Smooth muscle cell (in vitro differentiated cells): Measurements from ENCODE around the gene ACTR3. TPM values are rescaled to one million over a fixed set of nuclear protein-coding genes. Genes with fewer than 3 reads are reported as not detected.

Experiments
- DNase-seq: peaks from one replicate; lab custom pipeline; 2025; ENCODE audit not compliant: unreplicated experiment; lab: John Stamatoyannopoulos, UW
- H2AFZ ChIP-seq: fragments of 200-600 bp; sonication (generic); 2 replicates; pipeline ENCODE4 v1.6.0; 2016; ENCODE audit warnings: antibody characterized with exemption, low read depth, mild to moderate bottlenecking
- H3F3A ChIP-seq: fragments of 200-600 bp; sonication (generic); 2 replicates; pipeline ENCODE4 v1.6.0; 2017; ENCODE audit warnings: antibody characterized with exemption, low read depth
- H3K27ac ChIP-seq: fragments of 200-600 bp; sonication (generic); 2 replicates; pipeline ENCODE4 v1.5.1; 2016; ENCODE audit warnings: low read depth, mild to moderate bottlenecking
- H3K27me3 ChIP-seq: fragments of 200-600 bp; sonication (generic); 2 replicates; pipeline ENCODE4 v1.6.1; 2016; ENCODE audit warnings: low read depth, mild to moderate bottlenecking
- H3K36me3 ChIP-seq: fragments of 200-600 bp; sonication (generic); 2 replicates; pipeline ENCODE4 v1.5.1; 2016; ENCODE audit warnings: low read depth
- H3K4me1 ChIP-seq: fragments of 200-600 bp; sonication (generic); 2 replicates; pipeline ENCODE4 v1.5.1; 2016; ENCODE audit warnings: low read depth
- H3K4me2 ChIP-seq: fragments of 200-600 bp; sonication (generic); 2 replicates; pipeline ENCODE4 v1.6.0; 2016; ENCODE audit warnings: mild to moderate bottlenecking
- H3K4me3 ChIP-seq: fragments of 200-600 bp; sonication (generic); 2 replicates; pipeline ENCODE4 v1.5.1; 2016; ENCODE audit warnings: mild to moderate bottlenecking
- H3K79me2 ChIP-seq: fragments of 200-600 bp; sonication (generic); 2 replicates; pipeline ENCODE4 v1.6.0; 2016; ENCODE audit warnings: low read depth, mild to moderate bottlenecking
- H3K9ac ChIP-seq: fragments of 200-600 bp; sonication (generic); 2 replicates; pipeline ENCODE4 v1.6.0; 2016; ENCODE audit warnings: low read depth
- H3K9me3 ChIP-seq: fragments of 200-600 bp; sonication (generic); replicated peaks from 2 replicates; pipeline ENCODE4 v1.5.1; 2016; ENCODE audit warnings: low read depth
- H4K20me1 ChIP-seq: fragments of 200-600 bp; sonication (generic); 2 replicates; pipeline ENCODE4 v1.6.0; 2016; ENCODE audit warnings: low read depth
- CTCF ChIP-seq: fragments of 200-600 bp; sonication (generic); IDR thresholded peaks from 2 replicates; pipeline ENCODE4 v1.5.1; 2017; ENCODE audit warnings: borderline replicate concordance, mild to moderate bottlenecking, antibody characterized with exemption; ENCODE audit not compliant: insufficient read depth, poor library complexity, severe bottlenecking
- WGBS: methylation state at CpG from one replicate; pipeline ENCODE4 v1.1.7; 2016; ENCODE audit warnings: low lambda C conversion rate; 5-methylcytosine and 5-hydroxymethylcytosine counted together
- polyA plus RNA-seq: library from polyadenylated mRNA; unstranded; fragments of >200 nt; fragmentation: Nextera tagmentation; extraction: Ambion mirVana; gene quantifications from 2 replicates; pipeline ENCODE4 v1.2.1, GENCODE V29; 2016
- total RNA-seq: library from RNA; depleted of rRNA; stranded (reverse); fragments of >200 nt; gene quantifications from 2 replicates; pipeline ENCODE4 v1.2.3, GENCODE V29; 2014

The ACTR3 gene
- total and polyA plus RNA-seq, 2 experiments from 2014 or later = 173 to 263 TPM

DNA sequence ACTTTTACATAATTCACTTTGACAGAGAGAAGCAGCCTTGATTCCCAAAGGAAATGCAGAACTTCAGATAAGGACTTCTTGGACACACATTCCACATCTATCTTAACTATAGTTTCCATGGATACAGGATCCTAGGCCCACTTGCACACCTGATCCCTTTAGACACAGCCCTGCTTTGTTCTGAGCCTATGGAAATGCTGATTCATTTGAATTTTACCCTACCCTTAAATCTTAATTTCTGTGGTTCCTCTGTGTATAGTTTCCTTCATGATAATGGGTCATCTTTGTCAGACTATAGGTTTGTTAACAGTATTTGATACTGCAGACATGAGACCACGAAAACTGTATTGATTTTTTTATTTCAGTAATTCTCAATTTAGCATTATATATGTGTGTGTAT, 77.4 kb downstream of the ACTR3 start:
- H3K27ac ChIP-seq = no peak overlapping the region
- H3K4me1 ChIP-seq = no peaks in the 10 kb centered on the region
- no peaks in the 10 kb centered on the region for H3F3A ChIP-seq
- no peak overlapping the region for H3K4me3 ChIP-seq
- H3K36me3 ChIP-seq = no peaks in the 10 kb centered on the region
- no peak overlapping the region for H3K4me2 ChIP-seq
- TF ChIP-seq CTCF = no peak
- no peaks in the 10 kb centered on the region for H3K9me3 ChIP-seq
- no peaks in the 10 kb centered on the region for H3K27me3 ChIP-seq
- H3K79me2 ChIP-seq = no peaks in the 10 kb centered on the region
- H3K9ac ChIP-seq = no peak overlapping the region
- DNase-seq = no peak
- no peak overlapping the region for H2AFZ ChIP-seq
- H4K20me1 ChIP-seq = peaks cover 21% of the 10 kb centered on the region
- WGBS = 100% methylated on average over 1 of the region's 1 CpG

- WGBS = 78% methylated on average over 3 of the region's 3 CpGs
- H2AFZ ChIP-seq = no peak overlapping the region
- no peak for DNase-seq
- TF ChIP-seq CTCF = no peak
- no peak overlapping the region for H3K9ac ChIP-seq
- H3K36me3 ChIP-seq = no peaks in the 10 kb centered on the region
- H3F3A ChIP-seq = peaks cover 7% of the 10 kb centered on the region
- H3K9me3 ChIP-seq = no peaks in the 10 kb centered on the region
- H3K79me2 ChIP-seq = no peaks in the 10 kb centered on the region
- H3K27ac ChIP-seq = no peak overlapping the region
- no peak overlapping the region for H3K4me3 ChIP-seq
- no peak overlapping the region for H3K4me2 ChIP-seq
- H3K27me3 ChIP-seq = no peaks in the 10 kb centered on the region
- no peaks in the 10 kb centered on the region for H3K4me1 ChIP-seq
- no peaks in the 10 kb centered on the region for H4K20me1 ChIP-seq
Measured at GRCh38 chr2:113972766-113973165, 82.9 kb downstream of the ACTR3 start.

DNA sequence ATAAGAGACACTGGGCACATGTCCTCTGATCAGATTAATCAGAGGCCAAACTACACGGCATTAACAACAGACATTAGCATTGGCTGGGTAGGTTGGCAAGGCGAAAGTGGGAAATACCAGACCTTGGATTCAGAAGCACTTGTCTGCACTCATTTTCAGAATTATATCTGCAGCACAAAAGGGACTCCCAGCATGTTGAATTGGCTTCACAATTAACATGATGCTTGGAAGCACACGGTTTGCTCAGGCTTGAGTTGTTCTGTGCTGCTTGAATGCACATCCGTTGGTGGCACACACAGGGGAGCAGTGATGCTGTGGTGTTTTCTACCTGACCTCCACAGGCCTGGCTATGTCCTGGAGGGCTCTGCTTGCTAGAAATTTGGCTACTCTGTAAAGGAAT, 83.9 kb downstream of the ACTR3 start:
- Histone ChIP-seq H3K9me3 (no peaks in the 10 kb centered on the region), H3K4me2 (no peak overlapping the region), H3K4me3 (no peak overlapping the region), H3K27me3 (no peaks in the 10 kb centered on the region), H3K36me3 (no peaks in the 10 kb centered on the region), H3K79me2 (no peaks in the 10 kb centered on the region), H3K27ac (no peak overlapping the region), H3K9ac (no peak overlapping the region), H3K4me1 (no peaks in the 10 kb centered on the region), H4K20me1 (no peaks in the 10 kb centered on the region), H3F3A (peaks cover 7% of the 10 kb centered on the region), H2AFZ (no peak overlapping the region)
- WGBS = 93% methylated on average over 4 of the region's 4 CpGs
- DNase-seq = no peak
- no peak for TF ChIP-seq CTCF

GRCh38 chr2:113974727-113975126, 84.8 kb downstream of the ACTR3 start:
- no peaks in the 10 kb centered on the region for H3K9me3 ChIP-seq
- no peak for DNase-seq
- no peaks in the 10 kb centered on the region for H4K20me1 ChIP-seq
- TF ChIP-seq CTCF = no peak
- no peaks in the 10 kb centered on the region for H3K27me3 ChIP-seq
- H3K36me3 ChIP-seq = no peaks in the 10 kb centered on the region
- no peak overlapping the region for H3K9ac ChIP-seq
- H3F3A ChIP-seq = peaks cover 7% of the 10 kb centered on the region
- no peaks in the 10 kb centered on the region for H3K79me2 ChIP-seq
- no peak overlapping the region for H3K4me3 ChIP-seq
- no peak overlapping the region for H2AFZ ChIP-seq
- H3K4me1 ChIP-seq = no peaks in the 10 kb centered on the region
- WGBS = 91% methylated on average over 4 of the region's 4 CpGs
- H3K27ac ChIP-seq = no peak overlapping the region
- H3K4me2 ChIP-seq = no peak overlapping the region
